ENCODE measurements around the gene CCDC183. TPM values are rescaled to one million over a fixed set of nuclear protein-coding genes. Genes with fewer than 3 reads are reported as not detected.

The CCDC183 gene
- total RNA-seq, 5 donors from 2014 or later (not counting 1 experiment from before 2014, with no cell fraction given) = 1.9 to 2.9 (median 2.3) TPM

GRCh38 chr9:136856541-136857141 lies 60.5 kb downstream of the CCDC183 start:
- CTCF ChIA-PET = no interaction called here
- H3K27ac Mint-ChIP-seq = no peak overlapping the region
- Histone ChIP-seq H3K4me3 (ENCODE audit: control insufficient read depth in 1 of 2, extremely low read depth in 1 of 2, low read length in 1 of 2) (no peak overlapping the region), H3K27ac (ENCODE audit: low read length) (no peak overlapping the region), H3K9me3 (no peaks in the 10 kb centered on the region), H3K27me3 (replicated peaks in 1 of 2; ENCODE audit: control insufficient read depth in 2 of 2, extremely low read depth in 1 of 2, insufficient read depth in 2 of 2, low read length in 1 of 2) (no peaks in the 10 kb centered on the region), H3K4me1 (ENCODE audit: control insufficient read depth in 1 of 2, extremely low read depth in 1 of 2, insufficient read depth in 2 of 2, low read length in 2 of 2) (peaks cover 0 to 2% of the 10 kb centered on the region in 2 experiments), H3K36me3 (ENCODE audit: control insufficient read depth in 2 of 2, extremely low read depth in 1 of 2, insufficient read depth in 1 of 2, low read length in 1 of 2) (peaks cover 8 to 11% of the 10 kb centered on the region in 2 donors)
- no peak for DNase-seq
- no peaks in the 10 kb centered on the region for H3K27me3 Mint-ChIP-seq
- H3K4me3 Mint-ChIP-seq = no peak overlapping the region
- no peak for ATAC-seq (replicated peaks in 1 of 4)
- H3K9me3 Mint-ChIP-seq = no peaks in the 10 kb centered on the region
- WGBS (ENCODE audit: insufficient coverage) = 64% methylated on average over 12 of the region's 14 CpGs
- no peaks in the 10 kb centered on the region for H3K36me3 Mint-ChIP-seq
- POLR2A ChIA-PET = no interaction called here
- H3K4me1 Mint-ChIP-seq = no peaks in the 10 kb centered on the region

GRCh38 chr9:136857166-136857565 lies 61.0 kb downstream of the CCDC183 start:
- POLR2A ChIA-PET = no interaction called here
- Histone ChIP-seq H3K4me3 (ENCODE audit: control insufficient read depth in 1 of 2, extremely low read depth in 1 of 2, low read length in 1 of 2) (no peak overlapping the region), H3K9me3 (no peaks in the 10 kb centered on the region), H3K27ac (ENCODE audit: low read length) (no peak overlapping the region), H3K36me3 (ENCODE audit: control insufficient read depth in 2 of 2, extremely low read depth in 1 of 2, insufficient read depth in 1 of 2, low read length in 1 of 2) (peaks cover 13% of the 10 kb centered on the region in 2 donors), H3K4me1 (ENCODE audit: control insufficient read depth in 1 of 2, extremely low read depth in 1 of 2, insufficient read depth in 2 of 2, low read length in 2 of 2) (peaks cover 0 to 2% of the 10 kb centered on the region in 2 experiments), H3K27me3 (replicated peaks in 1 of 2; ENCODE audit: control insufficient read depth in 2 of 2, extremely low read depth in 1 of 2, insufficient read depth in 2 of 2, low read length in 1 of 2) (no peaks in the 10 kb centered on the region)
- no peaks in the 10 kb centered on the region for H3K9me3 Mint-ChIP-seq
- H3K36me3 Mint-ChIP-seq = no peaks in the 10 kb centered on the region
- no peaks in the 10 kb centered on the region for H3K4me1 Mint-ChIP-seq
- ATAC-seq (replicated peaks in 1 of 4) (no peak), DNase-seq (no peak)
- no peak overlapping the region for H3K27ac Mint-ChIP-seq
- WGBS (ENCODE audit: insufficient coverage) = 89% methylated on average over 14 of the region's 19 CpGs
- CTCF ChIA-PET = no interaction called here
- no peak overlapping the region for H3K4me3 Mint-ChIP-seq
- no peaks in the 10 kb centered on the region for H3K27me3 Mint-ChIP-seq

Other genes starting within 250 kb of the CCDC183 start
- 1 to 10 TPM in 3 of 5 donors, under 1 TPM in 2; 0.43 to 1.9 (median 1.1) TPM for gene EGFL7, start 133.4 kb upstream of the CCDC183 start, total RNA-seq
- 10 to 100 TPM in 4 of 5 donors, 1 to 10 TPM in 1; 6.5 to 13.0 (median 12.1) TPM for gene AGPAT2, start 108.9 kb upstream of the CCDC183 start, total RNA-seq
- gene DIPK1B, start 83.8 kb upstream of the CCDC183 start, total RNA-seq = 1 to 10 TPM in 1 of 5 donors, under 1 TPM in 4; 0.25 to 2.1 (median 0.77) TPM
- gene LCN10, start 53.4 kb upstream of the CCDC183 start, total RNA-seq = 1 to 10 TPM; 1.3 to 2.8 (median 2.2) TPM
- gene LCN6, start 47.8 kb upstream of the CCDC183 start, total RNA-seq = not detected
- under 1 TPM in 1 of 5 donors, not detected in 4; 0.16 TPM for gene LCN8, start 38.1 kb upstream of the CCDC183 start, total RNA-seq
- gene LCN15, start 31.8 kb upstream of the CCDC183 start, total RNA-seq = not detected
- gene TMEM141, start 5.0 kb upstream of the CCDC183 start, total RNA-seq = 10 to 100 TPM; 24.4 to 53.5 (median 45.8) TPM
- gene RABL6, start 11.6 kb downstream of the CCDC183 start, total RNA-seq = 10 to 100 TPM; 60.5 to 86.7 (median 82.8) TPM
- gene AJM1, start 46.1 kb downstream of the CCDC183 start, total RNA-seq = 1 to 10 TPM; 2.1 to 7.5 (median 5.1) TPM
- 10 to 100 TPM; 23.3 to 56.8 (median 43.5) TPM for gene PHPT1, start 53.1 kb downstream of the CCDC183 start, total RNA-seq
- 10 to 100 TPM in 1 of 5 donors, 1 to 10 TPM in 4; 3.0 to 10.7 (median 7.1) TPM for gene MAMDC4, start 56.0 kb downstream of the CCDC183 start, total RNA-seq
- 100 to 1,000 TPM; 236 to 314 (median 297) TPM for gene EDF1, start 70.0 kb downstream of the CCDC183 start, total RNA-seq
- 10 to 100 TPM; 20.9 to 38.7 (median 33.7) TPM for gene TRAF2, start 90.2 kb downstream of the CCDC183 start, total RNA-seq
- gene FBXW5, start 148.4 kb downstream of the CCDC183 start, total RNA-seq = 100 to 1,000 TPM in 3 of 5 donors, 10 to 100 TPM in 2; 60.9 to 161 (median 145) TPM
- gene C8G, start 148.9 kb downstream of the CCDC183 start, total RNA-seq = 1 to 10 TPM; 1.7 to 3.8 (median 3.2) TPM
- 1 to 10 TPM; 1.1 to 3.3 (median 2.2) TPM for gene LCN12, start 155.9 kb downstream of the CCDC183 start, total RNA-seq
- 10 to 100 TPM in 4 of 5 donors, 1 to 10 TPM in 1; 9.6 to 56.6 (median 26.4) TPM for gene PTGDS, start 181.2 kb downstream of the CCDC183 start, total RNA-seq
- 1 to 10 TPM in 3 of 5 donors, under 1 TPM in 2; 0.29 to 2.2 (median 1.3) TPM for gene LCNL1, start 186.7 kb downstream of the CCDC183 start, total RNA-seq
- 100 to 1,000 TPM in 4 of 5 donors, 10 to 100 TPM in 1; 81.3 to 173 (median 127) TPM for gene PAXX, start 196.1 kb downstream of the CCDC183 start, total RNA-seq
- 10 to 100 TPM in 2 of 5 donors, 1 to 10 TPM in 3; 5.4 to 24.7 (median 8.0) TPM for gene CLIC3, start 200.2 kb downstream of the CCDC183 start, total RNA-seq
- 100 to 1,000 TPM in 3 of 5 donors, 10 to 100 TPM in 2; 58.6 to 138 (median 121) TPM for gene ABCA2, start 231.9 kb downstream of the CCDC183 start, total RNA-seq
- gene FUT7, start 235.8 kb downstream of the CCDC183 start, total RNA-seq = 1 to 10 TPM; 1.1 to 7.7 (median 5.1) TPM
- 10 to 100 TPM; 32.4 to 76.7 (median 57.0) TPM for gene NPDC1, start 249.8 kb downstream of the CCDC183 start, total RNA-seq

Measured in T-cell (primary cell).